ENCODE measurements around the gene NACAD. TPM values are rescaled to one million over a fixed set of nuclear protein-coding genes. Genes with fewer than 3 reads are reported as not detected.

NACAD gene
- total RNA-seq, 1 donor from 2014 or later, result 21.6 TPM

- FAIRE-seq, result no peak
- H3K4me1 Mint-ChIP-seq (ENCODE audit: low read depth, unreplicated experiment), result no peaks in the 10 kb centered on the region
- H3K4me3 Mint-ChIP-seq (ENCODE audit: unreplicated experiment), result no peak overlapping the region
- H3K9me3 Mint-ChIP-seq (ENCODE audit: unreplicated experiment), result no peaks in the 10 kb centered on the region
- Histone ChIP-seq H3K27ac (ENCODE audit: low read depth, low read length) (no peak overlapping the region), H4K20me1 (ENCODE audit: insufficient read depth, low read length) (peaks cover 54% of the 10 kb centered on the region), H2AFZ (ENCODE audit: low read depth, low read length) (no peak overlapping the region), H3K4me2 (ENCODE audit: low read length) (no peak overlapping the region), H3K4me1 (ENCODE audit: insufficient read depth, low read length) (no peaks in the 10 kb centered on the region), H3K9ac (ENCODE audit: low read length) (no peak overlapping the region), H3K79me2 (ENCODE audit: insufficient read depth, low read length) (peaks cover 33% of the 10 kb centered on the region), H3K36me3 (ENCODE audit: insufficient read depth, low read length) (peaks cover 6% of the 10 kb centered on the region), H3K4me3 (ENCODE audit: insufficient read depth, low read depth, low read length) (no peak overlapping the region), H3K9me3 (ENCODE audit: insufficient read depth, low read depth, low read length) (no peaks in the 10 kb centered on the region), H3K27me3 (ENCODE audit: insufficient read depth, low read length) (no peaks in the 10 kb centered on the region)
- TF ChIP-seq EZH2 (IDR thresholded peaks at IDR 0.05; ENCODE audit: insufficient read depth, low read length) (no peak), CTCF (IDR thresholded peaks at IDR 0.05; ENCODE audit: insufficient read depth, low read depth, low read length) (no peak)
- no peak overlapping the region for H3K27ac Mint-ChIP-seq (ENCODE audit: unreplicated experiment)
- H3K36me3 Mint-ChIP-seq (ENCODE audit: low read depth, unreplicated experiment), result peaks cover 16% of the 10 kb centered on the region
- no peak for DNase-seq (ENCODE audit: low read depth)
- H3K27me3 Mint-ChIP-seq (ENCODE audit: low read depth, unreplicated experiment), result no peaks in the 10 kb centered on the region
Observed at GRCh38 chr7:45052011-45052410, 36.8 kb downstream of the NACAD start.

- H3K4me3 ChIP-seq (ENCODE audit: insufficient read depth, low read depth, low read length), result no peak overlapping the region
- H3K9me3 Mint-ChIP-seq (ENCODE audit: unreplicated experiment), result no peaks in the 10 kb centered on the region
Observed at GRCh38 chr7:45050198-45050597, 38.6 kb downstream of the NACAD start.

More at GRCh38 chr7:45050198-45050597, 38.6 kb downstream of the NACAD start:
- TF ChIP-seq CTCF (IDR thresholded peaks at IDR 0.05; ENCODE audit: insufficient read depth, low read depth, low read length) (no peak), EZH2 (IDR thresholded peaks at IDR 0.05; ENCODE audit: insufficient read depth, low read length) (no peak)
- no peak overlapping the region for H3K4me2 ChIP-seq (ENCODE audit: low read length)
- no peak overlapping the region for H3K4me3 Mint-ChIP-seq (ENCODE audit: unreplicated experiment)
- peaks cover 44% of the 10 kb centered on the region for H4K20me1 ChIP-seq (ENCODE audit: insufficient read depth, low read length)
- FAIRE-seq (no peak), DNase-seq (ENCODE audit: low read depth) (no peak)
- peaks cover 20% of the 10 kb centered on the region for H3K79me2 ChIP-seq (ENCODE audit: insufficient read depth, low read length)
- H3K4me1 ChIP-seq (ENCODE audit: insufficient read depth, low read length), result no peaks in the 10 kb centered on the region
- no peak overlapping the region for H3K27ac ChIP-seq (ENCODE audit: low read depth, low read length)
- no peak overlapping the region for H2AFZ ChIP-seq (ENCODE audit: low read depth, low read length)
- H3K36me3 Mint-ChIP-seq (ENCODE audit: low read depth, unreplicated experiment), result peaks cover 11% of the 10 kb centered on the region
- H3K9me3 ChIP-seq (ENCODE audit: insufficient read depth, low read depth, low read length), result no peaks in the 10 kb centered on the region
- H3K27ac Mint-ChIP-seq (ENCODE audit: unreplicated experiment), result no peak overlapping the region
- no peaks in the 10 kb centered on the region for H3K27me3 Mint-ChIP-seq (ENCODE audit: low read depth, unreplicated experiment)
- no peak overlapping the region for H3K9ac ChIP-seq (ENCODE audit: low read length)
- H3K4me1 Mint-ChIP-seq (ENCODE audit: low read depth, unreplicated experiment), result no peaks in the 10 kb centered on the region
- H3K36me3 ChIP-seq (ENCODE audit: insufficient read depth, low read length), result peaks cover 6% of the 10 kb centered on the region
- H3K27me3 ChIP-seq (ENCODE audit: insufficient read depth, low read length), result no peaks in the 10 kb centered on the region

All from astrocyte (in vitro differentiated cells and primary cell).